Stimulated activated CD4-positive, alpha-beta T cell treated with anti-CD3 and anti-CD28 coated beads, Interleukin-15, amount 100 ng/mL, for 48 hours (primary cell): ENCODE results near the gene MIPOL1.
"Not testable (repeated sequence)": the region's sequence is repeated elsewhere in the genome, so short reads cannot be mapped to it uniquely, and the experiment has no call there.

Experiments
- DNase-seq, 2 donors: peaks; one replicate each; pipeline ENCODE4 v3.0.0-alpha.2; 2020; ENCODE audit warnings: low read depth in 2 of 2

The MIPOL1 gene

GRCh38 chr14:37462426-37462825 is 264.7 kb downstream of the MIPOL1 start:
- DNase-seq: not testable (repeated sequence)

DNA sequence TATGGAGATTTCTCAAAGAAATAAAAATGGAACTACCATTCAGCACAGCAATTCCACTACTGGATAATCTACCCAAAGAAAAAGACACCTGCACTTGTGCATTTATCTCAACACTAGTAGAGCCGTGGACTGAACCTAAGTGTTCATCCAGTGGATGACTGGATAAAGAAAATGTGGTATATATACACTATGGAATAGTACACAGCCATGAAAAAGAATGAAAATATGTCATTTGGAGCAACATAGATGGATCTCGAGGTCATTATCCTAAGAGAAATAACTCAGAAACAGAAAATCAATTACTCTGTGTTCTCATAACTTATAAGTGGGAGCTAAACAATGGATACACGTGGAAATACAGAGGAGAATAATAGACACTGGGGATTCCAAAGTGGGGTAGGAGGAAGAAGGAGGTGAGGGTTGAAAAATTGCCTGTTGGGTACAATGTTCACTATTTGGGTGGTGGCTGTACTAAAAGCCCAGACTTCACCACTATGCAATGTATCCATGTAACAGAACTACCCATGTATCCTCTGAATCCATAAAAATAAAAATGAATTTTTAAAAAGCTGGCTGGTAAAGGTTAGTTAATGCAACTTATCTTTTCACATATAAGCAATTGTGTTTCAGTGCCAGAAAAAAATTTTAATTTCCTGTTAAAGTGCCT is 266.6 kb downstream of the MIPOL1 start:
- DNase-seq: no peak

DNA sequence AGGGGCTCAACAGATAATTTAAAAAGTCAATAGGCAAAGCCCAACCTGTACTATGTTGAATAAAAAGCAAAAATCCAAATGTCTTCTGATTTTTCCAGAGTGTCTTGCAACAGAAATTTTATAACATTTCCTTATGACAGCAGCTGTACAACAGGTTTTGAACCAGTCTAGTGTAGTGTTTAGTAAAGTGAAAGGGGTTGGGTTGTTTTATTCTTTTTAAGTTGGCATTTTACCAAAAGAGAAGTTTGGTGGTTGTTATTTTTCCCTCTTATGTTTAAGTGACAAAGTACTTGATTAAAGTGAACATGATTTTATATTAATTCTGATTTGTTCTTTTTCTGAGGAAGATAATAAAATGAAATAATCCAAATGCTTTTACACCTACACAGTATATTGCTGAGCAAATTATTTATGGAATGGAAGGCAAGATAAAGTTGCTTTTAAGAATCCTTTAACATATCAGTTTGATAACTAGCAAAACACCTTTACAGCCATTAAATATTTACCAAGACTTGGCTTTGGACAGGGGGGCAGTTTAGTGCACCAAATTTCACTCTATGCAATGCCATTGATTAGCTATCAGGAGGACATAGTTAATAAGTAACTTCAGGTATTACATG is 268.4 kb downstream of the MIPOL1 start:
- no peak for DNase-seq

GRCh38 chr14:37466623-37467088 is 268.9 kb downstream of the MIPOL1 start:
- no peak for DNase-seq

- no peak for DNase-seq
Measured at GRCh38 chr14:37469650-37470049, 271.9 kb downstream of the MIPOL1 start.

- DNase-seq: no peak
Measured at GRCh38 chr14:37470251-37470650, 272.5 kb downstream of the MIPOL1 start.

- DNase-seq: no peak
Measured at GRCh38 chr14:37472906-37473305, 275.2 kb downstream of the MIPOL1 start.

- no peak for DNase-seq
Measured at GRCh38 chr14:37474191-37474590, 276.5 kb downstream of the MIPOL1 start.

DNA sequence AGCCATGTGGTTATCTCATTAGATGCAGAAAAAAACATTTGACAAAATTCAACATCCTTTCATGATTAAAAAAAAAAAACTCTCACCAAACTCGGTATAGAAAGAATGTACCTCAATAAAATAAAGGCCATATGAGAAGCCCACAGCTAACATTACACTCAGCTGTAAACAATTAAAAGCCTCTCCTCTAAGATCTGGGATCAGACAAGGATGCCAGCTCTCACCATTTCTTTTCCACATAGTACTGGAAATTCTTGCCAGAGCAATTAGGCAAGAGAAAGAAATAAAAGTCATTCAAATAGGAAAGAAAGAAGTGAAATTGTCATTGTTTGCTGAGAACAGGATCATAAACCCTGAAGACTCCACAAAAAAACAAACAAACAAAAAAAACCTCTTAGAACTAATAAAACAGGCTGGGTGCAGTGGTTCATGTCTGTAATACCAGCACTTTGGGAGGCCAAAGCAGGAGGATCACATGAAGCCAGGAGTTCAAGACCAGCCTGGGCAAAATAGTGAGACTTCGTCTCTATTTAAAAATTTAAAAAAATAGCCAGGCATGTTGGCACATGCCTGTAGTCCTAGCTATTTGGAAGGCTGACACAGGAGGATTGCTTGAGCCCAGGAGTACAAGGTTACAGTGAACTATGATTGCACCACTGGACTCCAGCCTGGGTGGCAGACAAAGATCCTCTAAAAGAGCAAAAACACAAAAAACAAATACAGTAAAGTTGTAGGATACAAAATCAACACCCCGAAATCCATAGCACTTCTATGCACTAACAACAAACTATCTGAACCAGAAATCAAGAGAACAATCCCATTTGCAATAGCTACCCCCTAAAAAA is 282.9 kb downstream of the MIPOL1 start:
- no peak for DNase-seq

GRCh38 chr14:37482428-37482827 is 284.7 kb downstream of the MIPOL1 start:
- no peak for DNase-seq

GRCh38 chr14:37483672-37484071 is 285.9 kb downstream of the MIPOL1 start:
- no peak for DNase-seq

GRCh38 chr14:37490607-37491006 is 292.9 kb downstream of the MIPOL1 start:
- DNase-seq: no peak

DNA sequence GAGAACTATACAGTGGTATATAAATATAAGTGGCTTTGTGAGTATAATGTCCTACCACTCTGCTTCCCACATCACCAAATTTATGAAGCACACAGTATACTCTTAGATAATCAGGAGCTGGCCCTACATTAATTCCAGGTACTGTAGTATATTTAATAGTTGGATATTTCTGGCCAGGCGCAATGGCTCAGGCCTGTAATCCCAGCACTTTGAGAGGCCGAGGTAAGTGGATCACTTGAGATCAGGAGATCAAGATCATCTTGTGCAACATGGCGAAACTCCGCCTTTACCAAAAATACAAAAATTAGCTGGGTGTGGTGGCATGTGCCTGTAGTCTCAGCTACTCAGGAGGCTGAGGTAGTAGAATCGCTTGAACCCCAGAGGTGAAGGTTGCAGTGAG is 293.3 kb downstream of the MIPOL1 start:
- no peak for DNase-seq

DNA sequence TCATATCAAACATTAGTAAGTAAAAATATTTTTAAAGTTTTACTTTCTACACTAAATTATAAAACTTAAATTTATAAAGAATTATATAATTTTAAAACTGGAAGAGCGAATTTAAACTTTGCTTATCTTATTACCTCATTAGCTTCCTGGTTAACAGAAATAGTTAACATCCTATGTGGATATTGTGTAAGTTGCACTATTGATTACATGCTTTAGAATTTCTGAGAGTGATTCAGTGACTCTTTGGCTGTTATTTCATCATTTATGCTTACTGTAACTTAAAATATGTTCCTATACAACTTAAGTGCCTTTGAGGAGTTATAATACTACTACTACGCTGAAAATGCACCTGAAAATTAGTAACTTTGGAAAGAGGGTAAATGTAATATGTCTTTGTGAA is 295.9 kb downstream of the MIPOL1 start:
- DNase-seq: no peak

DNA sequence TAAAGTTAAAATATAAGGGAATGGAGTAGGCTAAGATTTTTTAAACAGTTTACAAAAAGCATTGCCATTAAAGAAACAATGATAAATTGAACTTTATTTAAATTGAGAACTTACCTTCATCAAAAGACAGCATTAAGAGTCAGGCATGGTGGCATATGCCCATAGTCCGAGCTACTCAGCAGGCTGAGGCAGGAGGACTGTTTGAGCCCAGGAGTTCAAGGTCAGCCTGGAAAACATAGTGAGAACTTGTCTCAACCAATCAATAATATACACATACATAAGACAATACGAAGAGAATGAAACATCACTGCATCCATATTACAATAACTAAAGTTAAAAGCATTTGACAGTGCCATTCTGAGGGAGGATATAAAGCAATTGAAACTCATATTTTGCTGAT is 299.7 kb downstream of the MIPOL1 start:
- no peak for DNase-seq

DNA sequence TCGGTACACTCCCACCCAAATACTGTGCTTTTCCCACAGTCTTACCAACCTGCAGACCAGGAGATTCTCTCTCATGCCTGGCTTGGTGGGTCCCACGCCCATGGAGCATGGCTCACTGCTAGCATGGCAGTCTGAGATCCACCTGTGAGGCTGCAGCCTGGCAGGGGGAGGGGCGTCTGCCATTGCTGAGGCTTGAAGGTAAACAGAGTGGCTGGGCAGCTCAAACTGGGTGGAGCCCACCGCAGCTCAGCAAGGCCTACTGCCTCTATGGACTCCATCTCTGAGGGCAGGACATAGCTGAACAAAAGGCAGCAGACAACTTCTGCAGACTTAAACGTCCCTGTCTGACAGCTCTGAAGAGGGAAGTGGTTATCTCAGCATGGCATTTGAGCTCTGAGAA is 304.1 kb downstream of the MIPOL1 start:
- DNase-seq: no peak

- no peak for DNase-seq
Measured at GRCh38 chr14:37508503-37508902, 310.8 kb downstream of the MIPOL1 start.

DNA sequence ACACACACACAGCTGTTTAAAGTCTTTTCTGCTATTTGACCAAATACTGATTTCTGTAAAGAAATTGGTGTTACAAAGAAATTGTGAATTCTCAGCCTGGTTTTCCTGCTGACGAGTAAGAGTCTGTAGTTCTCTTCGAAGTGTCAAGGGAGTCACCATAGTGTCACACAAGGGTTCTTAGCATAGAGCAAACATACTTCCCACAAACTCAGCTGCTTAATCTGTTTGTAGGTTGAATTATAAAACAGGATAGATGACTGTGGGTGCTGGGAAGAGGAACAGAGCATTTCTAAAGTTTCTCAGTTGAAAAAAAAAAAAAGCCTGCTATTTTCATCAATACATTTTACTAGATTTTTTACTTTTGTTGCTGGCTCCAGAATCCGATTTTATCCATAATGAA is 314.4 kb downstream of the MIPOL1 start:
- DNase-seq: no peak

GRCh38 chr14:37515771-37516170 is 318.0 kb downstream of the MIPOL1 start:
- no peak for DNase-seq

- DNase-seq: no peak
Measured at GRCh38 chr14:37526994-37527393, 329.3 kb downstream of the MIPOL1 start.

DNA sequence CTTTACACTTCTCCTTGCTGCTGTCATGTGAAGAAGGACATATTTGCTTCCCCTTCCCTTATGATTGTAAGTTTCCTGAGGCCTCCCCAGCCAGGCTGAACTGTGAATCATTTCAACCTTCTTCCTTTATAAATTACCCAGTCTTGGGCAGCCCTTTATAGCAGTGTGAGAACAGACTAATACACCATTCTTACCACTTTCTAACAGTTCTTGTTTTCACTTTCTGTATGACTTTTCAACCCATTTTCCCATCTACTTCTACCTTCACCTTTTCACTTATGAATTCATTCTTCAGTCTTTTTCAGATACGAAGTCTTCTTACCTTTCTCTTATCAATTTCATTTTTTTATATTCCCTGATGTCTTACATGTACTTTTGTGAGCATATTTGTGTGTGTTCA is 342.3 kb downstream of the MIPOL1 start:
- DNase-seq: no peak

GRCh38 chr14:37544407-37544806 is 346.7 kb downstream of the MIPOL1 start:
- no peak for DNase-seq

DNA sequence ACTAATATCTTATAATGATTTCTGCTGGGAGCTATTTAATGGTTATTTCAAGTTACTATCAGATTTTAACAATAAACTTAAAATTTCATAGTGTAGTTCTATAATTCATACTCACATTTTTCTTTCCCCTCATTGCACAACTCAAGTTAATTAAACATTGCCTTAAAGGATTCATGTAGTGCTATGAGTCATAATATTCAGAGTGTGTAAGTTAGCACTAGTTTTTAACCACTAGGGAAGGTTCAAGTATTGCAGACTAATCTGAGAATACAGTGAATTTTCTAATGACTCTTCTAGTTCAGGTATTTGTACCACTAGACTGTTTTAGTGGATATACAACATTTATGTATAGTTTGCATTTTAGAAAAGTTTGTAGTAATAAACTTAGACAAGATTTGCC is 347.4 kb downstream of the MIPOL1 start:
- DNase-seq: no peak
